Bronchial epithelial cell (primary cell): ENCODE results near the gene AUTS2. TPM values are rescaled to one million over a fixed set of nuclear protein-coding genes. Genes with fewer than 3 reads are reported as not detected.

Experiments
- DNase-seq: peaks from one replicate; pipeline ENCODE4 v3.0.0-alpha.2; 2010; ENCODE audit warnings: low read depth
- FAIRE-seq: peaks from 2 replicates; lab custom pipeline; 2011; peaks lifted over from hg19 to GRCh38; lab: Jason Lieb, UNC
- H3K27me3 ChIP-seq: 2 replicates; pipeline ENCODE4 v1.5.1; 2011; ENCODE audit warnings: low read length; ENCODE audit not compliant: control insufficient read depth, insufficient read depth
- H3K36me3 ChIP-seq: 2 replicates; pipeline ENCODE4 v1.5.1; 2011; ENCODE audit warnings: low read length; ENCODE audit not compliant: control insufficient read depth, insufficient read depth
- H3K4me3 ChIP-seq: 2 replicates; pipeline ENCODE4 v1.5.1; 2011; ENCODE audit warnings: mild to moderate bottlenecking, low read depth, low read length, control low read depth
- total RNA-seq: library from RNA; depleted of rRNA; stranded (reverse); fragments of >200 nt; gene quantifications from 2 replicates; pipeline ENCODE4 v1.2.1, GENCODE V29; 2014
- TF ChIP-seq, protein P1 (sequence below): IDR thresholded peaks from 2 replicates; pipeline ENCODE4 v1.5.1; 2011; ENCODE audit warnings: mild to moderate bottlenecking, moderate library complexity, low read length, control low read depth, inconsistent platforms; ENCODE audit not compliant: insufficient read depth, severe bottlenecking

AUTS2 gene
- total RNA-seq, 1 donor from 2014 or later: 9.5 TPM

DNA sequence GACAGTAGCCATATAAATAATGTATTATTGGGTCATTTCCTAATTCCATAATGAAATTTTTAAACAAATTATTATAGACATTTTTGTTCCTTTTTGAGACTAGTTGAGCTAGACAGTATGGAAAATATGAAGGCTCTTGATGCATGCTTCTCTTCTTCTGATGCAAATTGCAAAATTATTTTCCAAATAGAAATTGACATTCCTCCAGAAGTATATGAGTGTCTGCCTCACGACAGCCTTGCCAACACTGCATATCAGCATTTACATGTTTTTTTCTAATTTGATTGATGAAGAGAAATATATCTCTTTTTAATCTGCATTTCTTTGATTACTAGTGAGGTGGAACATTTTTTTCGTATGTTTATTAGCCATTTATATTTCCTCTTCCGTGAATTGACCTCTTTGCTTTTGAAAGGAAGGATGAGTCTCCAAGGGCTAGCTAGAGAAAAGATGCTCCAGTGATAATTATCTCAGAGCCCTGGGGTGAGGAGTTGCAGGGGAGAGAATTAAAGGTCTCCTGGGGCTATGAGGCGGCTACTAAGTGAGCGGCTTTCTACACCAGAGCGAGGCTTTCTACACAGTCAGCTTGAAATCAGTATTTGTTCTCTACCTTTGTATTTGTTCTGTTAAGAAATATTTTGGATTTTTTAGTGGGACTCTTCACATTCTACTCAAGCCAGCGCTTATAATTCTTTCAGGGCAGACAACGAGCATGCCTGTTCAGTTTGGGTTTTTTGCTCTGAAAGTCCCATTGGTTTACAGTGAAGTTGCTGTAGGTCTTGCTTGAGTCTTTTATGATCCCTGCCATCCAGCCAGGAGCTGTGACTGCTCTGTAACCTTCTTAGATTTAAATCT is 821.5 kb downstream of the AUTS2 start:
- Histone ChIP-seq H3K36me3 (no peaks in the 10 kb centered on the region), H3K4me3 (no peak overlapping the region), H3K27me3 (peaks cover 4% of the 10 kb centered on the region)
- DNase-seq (no peak), FAIRE-seq (no peak)
- TF ChIP-seq, protein P1, sequence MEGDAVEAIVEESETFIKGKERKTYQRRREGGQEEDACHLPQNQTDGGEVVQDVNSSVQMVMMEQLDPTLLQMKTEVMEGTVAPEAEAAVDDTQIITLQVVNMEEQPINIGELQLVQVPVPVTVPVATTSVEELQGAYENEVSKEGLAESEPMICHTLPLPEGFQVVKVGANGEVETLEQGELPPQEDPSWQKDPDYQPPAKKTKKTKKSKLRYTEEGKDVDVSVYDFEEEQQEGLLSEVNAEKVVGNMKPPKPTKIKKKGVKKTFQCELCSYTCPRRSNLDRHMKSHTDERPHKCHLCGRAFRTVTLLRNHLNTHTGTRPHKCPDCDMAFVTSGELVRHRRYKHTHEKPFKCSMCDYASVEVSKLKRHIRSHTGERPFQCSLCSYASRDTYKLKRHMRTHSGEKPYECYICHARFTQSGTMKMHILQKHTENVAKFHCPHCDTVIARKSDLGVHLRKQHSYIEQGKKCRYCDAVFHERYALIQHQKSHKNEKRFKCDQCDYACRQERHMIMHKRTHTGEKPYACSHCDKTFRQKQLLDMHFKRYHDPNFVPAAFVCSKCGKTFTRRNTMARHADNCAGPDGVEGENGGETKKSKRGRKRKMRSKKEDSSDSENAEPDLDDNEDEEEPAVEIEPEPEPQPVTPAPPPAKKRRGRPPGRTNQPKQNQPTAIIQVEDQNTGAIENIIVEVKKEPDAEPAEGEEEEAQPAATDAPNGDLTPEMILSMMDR: no peak

DNA sequence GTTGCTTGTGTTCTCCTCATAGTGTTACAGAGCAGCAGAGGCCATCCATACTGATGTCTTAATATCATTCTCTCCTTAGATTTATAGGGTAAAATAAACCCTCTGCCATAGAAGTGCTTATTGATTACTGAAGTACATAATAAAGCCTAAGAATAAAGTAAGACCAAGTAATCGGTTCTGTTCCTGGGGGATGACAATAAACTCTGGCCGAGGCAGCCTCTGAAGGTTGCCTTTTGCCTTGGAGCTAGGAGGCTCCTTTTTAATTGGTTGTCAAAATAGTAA is 822.0 kb downstream of the AUTS2 start:
- Histone ChIP-seq H3K36me3 (no peaks in the 10 kb centered on the region), H3K27me3 (peaks cover 4% of the 10 kb centered on the region), H3K4me3 (no peak overlapping the region)
- no peak for DNase-seq
- TF ChIP-seq, protein P1: no peak
- no peak for FAIRE-seq

DNA sequence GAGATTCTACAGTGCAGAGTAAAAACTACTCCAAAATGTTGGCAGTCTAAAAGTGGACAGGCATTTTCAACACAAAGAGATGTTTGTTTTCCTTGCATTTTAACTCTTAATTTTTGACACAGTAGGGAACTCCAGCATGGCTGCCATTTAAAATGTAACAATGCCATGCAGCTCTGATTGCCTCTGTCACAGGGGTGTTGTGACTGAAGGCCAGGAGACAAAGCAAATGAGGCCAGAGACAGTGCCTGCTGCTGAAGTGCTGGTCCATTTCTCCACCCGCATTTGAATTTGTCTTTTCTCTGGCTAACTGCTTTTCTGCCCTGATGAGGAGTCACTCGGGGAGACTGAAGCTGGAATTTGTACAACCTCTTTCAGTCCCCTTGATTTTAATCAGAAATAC is 823.0 kb downstream of the AUTS2 start:
- TF ChIP-seq, protein P1: no peak
- FAIRE-seq: no peak
- no peak for DNase-seq
- Histone ChIP-seq H3K36me3 (no peaks in the 10 kb centered on the region), H3K4me3 (no peak overlapping the region), H3K27me3 (peaks cover 4% of the 10 kb centered on the region)

DNA sequence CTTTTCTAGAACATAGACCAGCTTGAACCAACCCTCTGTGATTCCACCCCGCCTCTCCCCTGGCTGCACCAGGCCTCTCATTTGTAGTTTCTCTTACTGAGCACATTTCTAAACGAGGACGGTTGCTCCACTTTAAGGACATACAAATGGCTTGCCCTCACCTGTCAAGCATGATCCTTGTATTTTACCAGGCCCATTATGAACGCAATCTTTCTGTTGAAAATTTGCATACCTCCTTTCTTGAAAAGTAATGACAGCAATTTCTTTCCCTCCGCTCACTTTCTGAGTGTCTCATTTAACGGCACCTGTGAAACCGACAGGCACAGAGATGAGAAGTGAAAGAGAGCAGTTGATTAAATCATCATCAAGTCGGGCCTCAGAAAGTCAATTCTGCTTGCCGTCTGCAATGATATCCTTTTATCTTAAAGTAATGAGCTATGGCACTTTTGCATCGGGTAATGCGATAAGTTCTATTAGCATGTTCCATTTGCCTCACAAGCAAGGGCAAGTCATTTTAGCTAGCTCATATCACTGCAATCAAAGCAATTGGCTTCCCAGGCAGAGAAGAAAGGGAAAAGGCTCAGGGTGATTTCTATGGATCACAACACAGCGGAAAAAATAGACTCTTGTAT is 828.1 kb downstream of the AUTS2 start:
- Histone ChIP-seq H3K36me3 (no peaks in the 10 kb centered on the region), H3K27me3 (peaks cover under 1% of the 10 kb centered on the region), H3K4me3 (no peak overlapping the region)
- DNase-seq (no peak), FAIRE-seq (no peak)
- TF ChIP-seq, protein P1: no peak

DNA sequence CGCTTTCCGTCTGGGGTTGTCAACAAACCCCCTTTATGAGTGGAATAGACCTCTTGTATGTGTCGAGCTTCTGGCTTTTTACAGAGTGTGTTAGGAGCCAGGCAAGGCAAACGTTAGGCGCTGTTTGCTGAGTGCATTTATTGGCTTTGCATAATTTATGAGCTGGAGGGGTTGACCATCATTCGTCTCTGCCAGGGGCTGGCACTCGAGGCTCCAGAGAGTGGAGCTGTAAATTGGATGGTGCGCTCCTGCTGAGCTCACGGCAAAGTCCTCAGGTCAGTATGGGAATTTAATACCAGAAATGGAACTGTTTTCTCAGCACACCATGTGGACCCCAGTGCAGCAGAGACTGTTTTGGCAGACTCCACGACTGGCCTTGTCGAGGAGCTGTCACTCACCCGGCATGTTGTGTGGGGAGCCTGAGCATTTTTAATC is 834.3 kb downstream of the AUTS2 start:
- Histone ChIP-seq H3K4me3 (no peak overlapping the region), H3K36me3 (no peaks in the 10 kb centered on the region), H3K27me3 (no peaks in the 10 kb centered on the region)
- no peak for DNase-seq
- FAIRE-seq: no peak
- TF ChIP-seq, protein P1: no peak
